GM18870 (cell line): ENCODE measurements around the gene PREX1.

Experiments
- ATAC-seq: cut with Tn5 transposase; IDR thresholded peaks from one replicate; pipeline ENCODE4 v1.9.1; 2021; ENCODE audit warnings: moderate library complexity; ENCODE audit not compliant: unreplicated experiment

PREX1 gene

GRCh38 chr20:48794816-48795457, 32.9 kb downstream of the PREX1 start:
- no peak for ATAC-seq

DNA sequence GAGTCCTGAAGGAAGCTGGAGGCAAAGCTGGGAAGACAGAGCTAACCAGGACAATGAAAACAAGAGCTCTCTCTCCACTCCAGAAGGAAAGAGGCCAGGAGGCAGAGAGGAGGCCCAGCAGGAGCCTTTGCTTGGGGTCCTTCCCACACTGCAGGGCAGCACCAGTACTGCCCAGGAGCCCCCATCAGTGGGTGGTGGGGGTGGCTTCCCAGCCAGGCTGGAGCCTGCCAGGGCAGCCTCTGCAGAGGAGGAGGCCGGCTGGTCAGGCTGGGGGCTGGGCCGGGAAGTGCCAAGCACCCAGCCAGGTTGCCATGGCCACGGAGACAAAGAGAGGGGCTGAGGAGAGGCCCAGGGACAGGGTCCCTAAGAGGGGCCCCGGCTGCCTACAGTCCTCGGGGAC, 33.4 kb downstream of the PREX1 start:
- ATAC-seq: no peak

- ATAC-seq: no peak
These were observed 34.0 kb downstream of the PREX1 start for GRCh38 chr20:48793776-48794175.

GRCh38 chr20:48791666-48792071, 36.1 kb downstream of the PREX1 start:
- ATAC-seq: no peak

GRCh38 chr20:48791014-48791413, 36.8 kb downstream of the PREX1 start:
- no peak for ATAC-seq

GRCh38 chr20:48790473-48791003, 37.3 kb downstream of the PREX1 start:
- ATAC-seq: no peak

- no peak for ATAC-seq
These were observed 37.9 kb downstream of the PREX1 start for GRCh38 chr20:48789781-48790472.

GRCh38 chr20:48789185-48789668, 38.6 kb downstream of the PREX1 start:
- ATAC-seq: peak; percentile 8

DNA sequence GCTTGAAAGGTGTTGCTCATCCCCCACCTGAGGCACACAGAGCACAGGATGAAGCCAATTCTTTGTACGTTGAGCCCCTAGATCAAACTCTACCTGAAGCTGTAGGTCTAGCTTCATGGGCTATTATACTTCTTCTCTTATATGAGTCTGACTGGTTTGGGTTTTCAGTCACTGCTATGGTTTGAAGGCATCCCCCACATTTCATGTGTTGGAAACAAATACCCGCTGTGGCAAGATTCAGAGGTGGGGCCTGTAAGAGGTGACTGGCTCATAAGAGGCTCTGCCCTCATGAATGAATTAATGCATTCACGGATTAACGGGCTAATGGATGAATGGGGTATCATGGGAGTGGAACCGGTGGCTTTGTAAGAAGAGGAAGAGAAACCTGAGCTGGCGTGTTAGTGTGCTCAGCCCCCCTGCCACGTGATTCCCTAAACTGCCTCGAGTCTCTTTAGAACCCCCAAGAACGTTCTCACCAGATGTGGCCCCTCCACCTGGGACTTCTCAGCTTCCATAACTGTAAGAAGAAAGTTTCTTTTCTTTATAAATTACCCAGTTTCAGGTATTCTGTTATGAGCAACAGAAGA, 39.2 kb downstream of the PREX1 start:
- ATAC-seq: peak; percentile 44

DNA sequence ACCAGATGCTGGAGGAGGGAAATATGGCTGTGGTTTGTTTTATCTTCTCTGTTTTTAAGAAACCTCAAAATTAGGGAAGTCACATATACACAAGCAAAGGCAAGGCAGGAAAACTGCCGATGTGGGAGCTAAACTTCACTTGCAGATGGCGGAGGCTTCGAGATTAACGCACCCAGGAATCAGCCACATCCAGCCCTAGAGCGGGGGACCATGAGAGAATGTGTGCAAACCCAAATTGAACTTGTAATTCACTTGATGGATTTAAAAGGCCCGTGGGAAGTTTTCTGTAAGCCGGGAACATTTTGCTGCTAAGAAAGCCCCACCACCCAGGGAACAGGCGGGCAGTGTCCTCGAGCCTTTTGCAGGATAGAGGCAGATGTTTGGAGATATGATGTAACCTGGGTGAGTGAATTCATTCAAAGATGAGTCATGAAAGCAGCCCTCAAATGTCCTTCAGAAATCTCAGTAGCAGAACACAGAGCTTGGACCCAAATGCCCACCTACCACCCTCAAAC, 39.9 kb downstream of the PREX1 start:
- peak; percentile 28 for ATAC-seq

DNA sequence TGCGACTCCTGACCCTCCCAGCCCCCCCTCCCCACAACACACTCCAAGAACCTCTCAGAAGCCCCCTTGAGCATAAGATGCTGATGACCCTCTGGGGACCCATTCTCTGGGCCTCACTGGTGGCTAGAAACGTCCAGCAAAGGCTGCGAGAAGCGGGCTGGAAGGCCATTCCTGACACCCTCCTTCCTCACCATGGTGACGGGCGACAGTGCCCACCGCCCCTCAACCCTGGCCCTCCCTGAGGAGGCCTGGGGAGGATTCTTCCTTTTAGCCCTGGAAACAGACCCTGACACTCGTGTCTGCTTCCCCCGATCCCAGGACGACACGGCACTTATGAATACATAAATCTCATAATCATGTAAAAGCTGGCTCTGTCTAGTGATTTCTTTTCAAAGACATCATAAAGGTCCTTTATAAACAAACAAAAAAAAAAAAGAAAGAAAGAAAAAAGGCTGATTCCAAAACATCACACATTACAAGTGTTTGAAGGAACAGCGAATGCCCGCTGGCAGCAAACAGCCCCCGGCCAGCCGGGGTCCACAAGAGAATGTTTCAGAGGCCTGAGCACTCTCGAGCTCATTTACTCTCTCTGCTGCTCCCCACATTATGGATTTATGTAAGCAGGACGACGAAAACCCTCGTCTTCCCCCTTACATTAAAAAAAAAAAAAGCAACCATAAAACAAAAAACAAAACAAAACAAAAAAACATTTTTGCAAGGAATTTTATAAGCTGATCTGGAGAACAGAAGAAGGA, 40.7 kb downstream of the PREX1 start:
- no peak for ATAC-seq

DNA sequence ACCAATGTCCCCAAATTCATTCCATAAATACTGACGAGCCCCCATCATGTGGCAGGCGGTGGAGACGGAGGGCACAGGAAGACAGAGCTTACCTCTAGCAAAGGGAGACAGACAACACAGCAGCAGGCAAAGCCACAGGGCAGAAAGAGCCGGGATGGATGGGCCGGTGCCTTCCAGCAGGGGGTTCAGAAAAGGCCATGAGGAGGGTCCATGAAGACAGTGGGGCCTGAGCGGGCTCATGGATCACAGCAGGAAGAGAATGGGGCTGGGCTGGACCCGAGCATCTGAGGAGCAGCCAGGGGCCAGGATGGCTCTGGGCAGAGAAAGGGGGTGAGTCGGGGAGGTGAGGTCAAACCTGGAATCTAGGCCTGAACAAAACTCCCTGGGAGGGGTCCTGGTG, 42.0 kb downstream of the PREX1 start:
- no peak for ATAC-seq

DNA sequence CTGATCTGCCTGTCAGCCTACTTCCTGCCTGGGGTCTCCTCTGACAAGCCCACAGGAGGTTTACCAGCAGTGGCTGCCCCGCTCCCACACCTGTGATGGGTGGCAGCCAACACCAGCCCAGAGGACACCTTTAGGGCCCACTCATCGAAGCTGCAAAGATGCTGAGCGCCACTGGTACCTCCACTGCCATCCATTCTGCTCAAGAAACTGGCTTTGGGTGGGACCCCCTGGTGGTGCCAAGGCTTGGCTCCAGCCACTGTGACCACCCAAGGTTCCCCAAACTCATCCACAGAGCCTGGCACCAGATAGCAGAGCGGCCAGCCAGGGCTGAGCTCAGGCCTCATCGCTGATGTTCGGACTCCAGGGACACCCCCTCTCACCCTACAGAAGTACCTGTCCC, 42.5 kb downstream of the PREX1 start:
- ATAC-seq: no peak

- ATAC-seq: no peak
These were observed 43.5 kb downstream of the PREX1 start for GRCh38 chr20:48784273-48784641.

GRCh38 chr20:48783533-48784272, 44.1 kb downstream of the PREX1 start:
- ATAC-seq: no peak

DNA sequence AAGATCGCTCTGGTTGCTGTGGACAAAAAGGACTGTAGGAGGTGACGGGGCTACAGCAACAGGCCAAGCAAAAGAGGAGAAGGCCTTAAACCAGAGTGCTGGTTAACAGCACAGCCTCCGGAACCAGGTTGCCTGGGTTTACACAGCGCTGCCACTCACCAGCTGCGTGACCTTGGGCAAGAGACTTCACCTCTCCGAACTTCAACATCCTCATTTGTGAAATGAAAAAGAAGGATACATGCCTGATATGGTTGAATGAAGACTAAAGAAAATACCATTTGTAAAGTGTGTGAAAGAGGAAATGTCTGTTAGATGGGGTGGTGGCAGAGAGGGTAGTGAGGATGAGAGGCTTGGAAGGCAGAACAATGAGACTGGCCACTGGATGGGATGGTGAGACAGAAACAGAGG, 44.9 kb downstream of the PREX1 start:
- no peak for ATAC-seq

GRCh38 chr20:48782053-48782452, 45.7 kb downstream of the PREX1 start:
- no peak for ATAC-seq

DNA sequence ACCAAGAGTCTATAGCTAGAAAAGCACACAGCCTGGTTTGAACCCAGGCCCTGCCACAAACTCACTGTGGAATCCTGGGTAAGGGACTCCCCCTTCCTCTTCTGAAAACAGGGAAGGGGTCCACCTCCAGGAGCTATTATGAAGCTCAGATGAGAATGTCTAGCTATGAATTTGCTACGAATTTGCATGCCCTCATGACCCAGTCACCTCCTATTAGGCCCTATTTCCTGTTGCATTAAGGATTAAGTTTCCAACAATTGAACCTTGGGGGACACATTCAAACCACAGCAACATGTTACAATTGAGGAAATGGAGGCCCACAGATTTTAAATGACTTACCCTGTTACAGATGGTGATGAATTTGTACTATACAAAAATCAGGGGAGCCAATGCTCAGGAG, 46.2 kb downstream of the PREX1 start:
- ATAC-seq: no peak

DNA sequence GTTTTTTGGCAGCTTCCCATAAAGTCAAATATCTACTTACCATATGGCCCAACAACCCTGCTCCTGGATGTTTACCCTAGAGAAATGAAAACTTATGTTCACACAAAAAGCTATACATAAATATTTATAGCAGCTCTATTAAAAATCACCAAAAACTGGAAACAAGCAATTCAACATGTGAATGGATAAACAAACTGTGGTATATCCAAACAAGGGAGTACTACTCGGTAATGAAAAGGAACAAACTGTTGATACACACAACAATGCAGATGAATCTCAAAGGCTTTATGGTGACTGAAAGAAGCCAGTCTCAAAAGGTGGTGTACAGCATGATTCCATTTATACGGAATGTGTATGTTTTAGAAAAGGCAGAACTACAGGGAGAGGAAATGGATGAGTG, 48.4 kb downstream of the PREX1 start:
- no peak for ATAC-seq

GRCh38 chr20:48777821-48778220, 50.0 kb downstream of the PREX1 start:
- no peak for ATAC-seq
